ENCODE measurements around the gene ODF4.
A peak's percentile ranks its signal among the peaks of the same experiment; 100 is the strongest.

ODF4 gene

GRCh38 chr17:8339540-8339939 is at the start of gene ODF4:
ODF4 (plus strand) TSS chr17:8339840; CDS start chr17:8340052, 212 bp downstream.
- DNase-seq = no peak

- no peak for DNase-seq
Observed at GRCh38 chr17:8290043-8290442, 49.6 kb upstream of the ODF4 start.

GRCh38 chr17:8292639-8293395 is 46.8 kb upstream of the ODF4 start:
- no peak for DNase-seq

- DNase-seq = no peak
Observed at GRCh38 chr17:8294361-8294760, 45.3 kb upstream of the ODF4 start.

GRCh38 chr17:8294814-8295316 is 44.8 kb upstream of the ODF4 start:
- no peak for DNase-seq

- DNase-seq = no peak
Observed at GRCh38 chr17:8300226-8300625, 39.4 kb upstream of the ODF4 start.

- peak; percentile 87 for DNase-seq
Observed at GRCh38 chr17:8300627-8301242, 38.9 kb upstream of the ODF4 start.

- DNase-seq = no peak
Observed at GRCh38 chr17:8310601-8311123, 29.0 kb upstream of the ODF4 start.

GRCh38 chr17:8311131-8311790 is 28.4 kb upstream of the ODF4 start:
- no peak for DNase-seq

GRCh38 chr17:8312251-8312650 is 27.4 kb upstream of the ODF4 start:
- DNase-seq = no peak

- no peak for DNase-seq
Observed at GRCh38 chr17:8312726-8313600, 26.7 kb upstream of the ODF4 start.

GRCh38 chr17:8314797-8315763 is 24.6 kb upstream of the ODF4 start:
- DNase-seq = no peak

GRCh38 chr17:8315764-8316217 is 23.8 kb upstream of the ODF4 start:
- no peak for DNase-seq

- DNase-seq = no peak
Observed at GRCh38 chr17:8318010-8318935, 21.4 kb upstream of the ODF4 start.

- DNase-seq = no peak
Observed at GRCh38 chr17:8320262-8320661, 19.4 kb upstream of the ODF4 start.

GRCh38 chr17:8320990-8321389 is 18.6 kb upstream of the ODF4 start:
- DNase-seq = peak; percentile 35

- DNase-seq = peak; percentile 59
Observed at GRCh38 chr17:8322061-8322460, 17.6 kb upstream of the ODF4 start.

- DNase-seq = no peak
Observed at GRCh38 chr17:8324132-8324531, 15.5 kb upstream of the ODF4 start.

GRCh38 chr17:8324923-8325322 is 14.7 kb upstream of the ODF4 start:
- DNase-seq = peak; percentile 48
